Trophoblast cell (in vitro differentiated cells and primary cell): ENCODE measurements around the gene TBC1D13.

Experiments
- DNase-seq, 2 donors: peaks; one replicate each; pipeline ENCODE4 v3.0.0-alpha.2; 2016
- H2AFZ ChIP-seq: 2 replicates; pipeline ENCODE4 v1.6.1; 2013; ENCODE audit warnings: low read length, moderate library complexity, mild to moderate bottlenecking; ENCODE audit not compliant: insufficient read depth, poor library complexity
- H2AK5ac ChIP-seq: 2 replicates; pipeline ENCODE4 v1.6.1; 2013; ENCODE audit warnings: mild to moderate bottlenecking, low read length
- H2BK120ac ChIP-seq: 2 replicates; pipeline ENCODE4 v1.6.1; 2013; ENCODE audit warnings: low read length, mild to moderate bottlenecking, moderate library complexity; ENCODE audit not compliant: insufficient read depth, poor library complexity
- H2BK12ac ChIP-seq: 2 replicates; pipeline ENCODE4 v1.6.1; 2013; ENCODE audit warnings: mild to moderate bottlenecking, low read length, moderate library complexity
- H2BK5ac ChIP-seq: 2 replicates; pipeline ENCODE4 v1.6.1; 2013; ENCODE audit warnings: low read length, low read depth, moderate library complexity, mild to moderate bottlenecking; ENCODE audit not compliant: poor library complexity
- H3K14ac ChIP-seq: 2 replicates; pipeline ENCODE4 v1.6.1; 2013; ENCODE audit warnings: mild to moderate bottlenecking, low read length
- H3K18ac ChIP-seq: 2 replicates; pipeline ENCODE4 v1.6.1; 2013; ENCODE audit warnings: mild to moderate bottlenecking, low read length
- H3K23ac ChIP-seq: 2 replicates; pipeline ENCODE4 v1.6.1; 2013; ENCODE audit warnings: low read length
- H3K27ac ChIP-seq: 2 replicates; pipeline ENCODE4 v1.5.1; 2013; ENCODE audit warnings: low read depth, mild to moderate bottlenecking, inconsistent platforms, low read length, moderate library complexity
- H3K27me3 ChIP-seq: 2 replicates; pipeline ENCODE4 v1.6.1; 2013; ENCODE audit warnings: inconsistent platforms, mild to moderate bottlenecking, low read length, moderate library complexity; ENCODE audit not compliant: insufficient read depth
- H3K36me3 ChIP-seq, 2 experiments: 1 replicate in 1 of 2; 2 replicates in 1 of 2; pipeline ENCODE4 v1.6.1; 2013; ENCODE audit warnings: low read length in 2 of 2, mild to moderate bottlenecking in 2 of 2, moderate library complexity in 1 of 2; ENCODE audit not compliant: insufficient read depth in 2 of 2, control insufficient read depth in 1 of 2
- H3K4ac ChIP-seq: 2 replicates; pipeline ENCODE4 v1.6.1; 2013; ENCODE audit warnings: low read depth, mild to moderate bottlenecking, low read length, moderate library complexity
- H3K4me1 ChIP-seq, 2 experiments: 1 replicate in 1 of 2; 2 replicates in 1 of 2; pipeline ENCODE4 v1.6.1; 2013; ENCODE audit warnings: low read length in 2 of 2, mild to moderate bottlenecking in 2 of 2, moderate library complexity in 1 of 2; ENCODE audit not compliant: insufficient read depth in 2 of 2, control insufficient read depth in 1 of 2
- H3K4me2 ChIP-seq: 2 replicates; pipeline ENCODE4 v1.6.1; 2013; ENCODE audit warnings: inconsistent platforms, mild to moderate bottlenecking, low read length, moderate library complexity
- H3K4me3 ChIP-seq: 2 replicates; pipeline ENCODE4 v1.5.1; 2013; ENCODE audit warnings: mild to moderate bottlenecking, low read depth, low read length, inconsistent platforms
- H3K79me1 ChIP-seq: one replicate; pipeline ENCODE4 v1.6.1; 2013; ENCODE audit warnings: low read length
- H3K79me2 ChIP-seq: 2 replicates; pipeline ENCODE4 v1.6.1; 2013; ENCODE audit warnings: low read length, mild to moderate bottlenecking; ENCODE audit not compliant: control insufficient read depth, insufficient read depth, poor library complexity
- H3K9ac ChIP-seq: 2 replicates; pipeline ENCODE4 v1.6.1; 2013; ENCODE audit warnings: mild to moderate bottlenecking, low read length
- H3K9me3 ChIP-seq: 2 replicates; pipeline ENCODE4 v1.6.1; 2013; ENCODE audit warnings: low read depth, mild to moderate bottlenecking, control low read depth, inconsistent platforms, low read length; ENCODE audit not compliant: insufficient read depth
- H4K12ac ChIP-seq: 2 replicates; pipeline ENCODE4 v1.6.1; 2013; ENCODE audit warnings: low read depth, mild to moderate bottlenecking, low read length, moderate library complexity
- H4K8ac ChIP-seq: 2 replicates; pipeline ENCODE4 v1.6.1; 2013; ENCODE audit warnings: low read depth, mild to moderate bottlenecking, low read length, moderate library complexity
- H4K91ac ChIP-seq: one replicate; pipeline ENCODE4 v1.6.1; 2013; ENCODE audit warnings: low read depth, mild to moderate bottlenecking, low read length, moderate library complexity
- WGBS: extraction: QIAGEN DNeasy Blood & Tissue Kit; methylation state at CpG from one replicate; pipeline ENCODE4 v1.1.7; 2013; ENCODE audit warnings: missing lambda C conversion rate; ENCODE audit not compliant: insufficient read length, insufficient coverage; ENCODE audit errors: extremely low coverage; 5-methylcytosine and 5-hydroxymethylcytosine counted together

The TBC1D13 gene

GRCh38 chr9:128787659-128788058 lies 606 bp downstream of the TBC1D13 start:
- H3K9me3 ChIP-seq = peaks cover 2% of the 10 kb centered on the region

DNA sequence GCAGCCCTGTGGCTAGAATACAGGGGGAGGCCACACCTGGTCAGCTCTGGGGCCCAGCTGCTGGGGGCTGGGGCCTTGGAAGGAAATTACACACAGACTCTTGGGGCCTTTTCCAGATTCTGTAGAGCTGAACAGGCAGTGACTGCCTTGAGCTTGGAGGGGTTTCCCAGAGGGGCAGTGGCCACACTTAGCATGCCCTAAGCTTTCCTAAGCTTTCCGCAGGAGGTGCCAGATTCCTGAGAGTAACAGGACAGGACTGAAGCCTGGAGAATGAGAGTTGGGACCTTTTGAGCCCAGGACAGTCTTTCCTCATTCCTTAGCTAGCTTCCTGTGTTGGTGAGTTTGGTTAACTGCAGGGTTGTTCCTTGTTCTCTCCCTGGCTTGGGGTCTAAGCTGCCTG lies 1.4 kb downstream of the TBC1D13 start:
- Histone ChIP-seq H2BK5ac (no peak overlapping the region), H2BK12ac (no peak overlapping the region), H2AK5ac (no peak overlapping the region), H3K14ac (no peak overlapping the region), H4K12ac (peak overlapping the region; percentile 81), H4K91ac (no peak overlapping the region), H3K27me3 (no peaks in the 10 kb centered on the region), H3K27ac (no peak overlapping the region), H3K9me3 (peaks cover 2% of the 10 kb centered on the region), H4K8ac (peak overlapping the region; percentile 34), H2BK120ac (no peak overlapping the region), H3K36me3 (peaks cover 31 to 34% of the 10 kb centered on the region in 2 experiments), H3K79me1 (peaks cover 4% of the 10 kb centered on the region), H3K9ac (peak overlapping the region; percentile 65), H3K4ac (peak overlapping the region; percentile 33), H3K4me2 (peak overlapping the region; percentile 80), H3K79me2 (peaks cover 3% of the 10 kb centered on the region), H2AFZ (peak overlapping the region; percentile 33), H3K23ac (no peak overlapping the region), H3K4me3 (no peak overlapping the region), H3K4me1 (peaks cover 5 to 8% of the 10 kb centered on the region in 2 experiments), H3K18ac (no peak overlapping the region)
- DNase-seq = no peak
- no CpG with 5 or more reads among the region's 1 CpG for WGBS

More at GRCh38 chr9:128787659-128788058, 606 bp downstream of the TBC1D13 start:
- Histone ChIP-seq H3K79me1 (peaks cover 4% of the 10 kb centered on the region), H3K4ac (peak overlapping the region; percentile 24), H4K12ac (no peak overlapping the region), H2BK12ac (no peak overlapping the region), H3K9ac (peak overlapping the region; percentile 83), H3K4me1 (peaks cover 8 to 9% of the 10 kb centered on the region in 2 experiments), H3K79me2 (peaks cover 3% of the 10 kb centered on the region), H2AFZ (peak overlapping the region; percentile 95), H3K14ac (no peak overlapping the region), H2AK5ac (no peak overlapping the region), H2BK120ac (no peak overlapping the region), H4K91ac (no peak overlapping the region), H3K4me3 (peak overlapping the region; percentile 91), H3K4me2 (peak overlapping the region; percentile 80), H3K36me3 (peaks cover 25 to 27% of the 10 kb centered on the region in 2 experiments), H2BK5ac (no peak overlapping the region), H3K27ac (no peak overlapping the region), H3K27me3 (no peaks in the 10 kb centered on the region), H3K18ac (no peak overlapping the region), H4K8ac (peak overlapping the region; percentile 3), H3K23ac (no peak overlapping the region)
- DNase-seq = peak in 1 of 2 donors; percentile 32
- WGBS = no CpG with 5 or more reads among the region's 7 CpGs

DNA sequence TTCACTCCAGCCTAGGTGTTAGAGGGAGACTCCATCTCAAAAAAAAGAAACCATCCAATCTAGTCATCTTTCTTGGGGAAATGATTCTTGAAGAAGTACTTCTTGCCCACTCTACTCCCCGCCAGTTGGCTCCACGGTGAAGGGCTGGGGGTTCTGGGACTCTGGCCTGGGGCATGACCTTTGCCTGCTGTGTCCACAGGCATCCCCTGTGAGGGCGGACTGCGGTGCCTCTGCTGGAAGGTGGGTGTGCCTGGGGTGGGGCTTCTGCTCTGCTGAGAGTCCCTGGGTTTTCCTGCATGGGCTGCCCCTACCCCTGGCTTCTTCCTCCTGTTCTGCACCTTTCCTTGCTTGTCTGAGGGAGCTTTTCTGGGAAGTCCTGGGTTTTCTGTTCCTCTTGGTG lies 3.5 kb downstream of the TBC1D13 start:
- H3K79me2 ChIP-seq = peaks cover 3% of the 10 kb centered on the region
- no peak overlapping the region for H2AK5ac ChIP-seq
- no peak overlapping the region for H3K27ac ChIP-seq
- no peak overlapping the region for H3K23ac ChIP-seq
- H4K91ac ChIP-seq = no peak overlapping the region
- no peak overlapping the region for H3K18ac ChIP-seq
- H3K4me1 ChIP-seq = peaks cover 5% of the 10 kb centered on the region in 2 experiments
- peaks cover 2% of the 10 kb centered on the region for H3K9me3 ChIP-seq
- no peaks in the 10 kb centered on the region for H3K27me3 ChIP-seq
- H4K8ac ChIP-seq = no peak overlapping the region
- no peak overlapping the region for H2AFZ ChIP-seq
- H3K79me1 ChIP-seq = peaks cover 4% of the 10 kb centered on the region
- no peak overlapping the region for H2BK120ac ChIP-seq
- H2BK12ac ChIP-seq = no peak overlapping the region
- no CpG with 5 or more reads among the region's 4 CpGs for WGBS
- H3K4me2 ChIP-seq = no peak overlapping the region
- no peak overlapping the region for H3K4ac ChIP-seq
- H3K36me3 ChIP-seq = peaks cover 41 to 46% of the 10 kb centered on the region in 2 experiments
- H3K9ac ChIP-seq = no peak overlapping the region
- H2BK5ac ChIP-seq = no peak overlapping the region
- no peak overlapping the region for H3K4me3 ChIP-seq
- no peak overlapping the region for H3K14ac ChIP-seq
- H4K12ac ChIP-seq = no peak overlapping the region
- no peak for DNase-seq

DNA sequence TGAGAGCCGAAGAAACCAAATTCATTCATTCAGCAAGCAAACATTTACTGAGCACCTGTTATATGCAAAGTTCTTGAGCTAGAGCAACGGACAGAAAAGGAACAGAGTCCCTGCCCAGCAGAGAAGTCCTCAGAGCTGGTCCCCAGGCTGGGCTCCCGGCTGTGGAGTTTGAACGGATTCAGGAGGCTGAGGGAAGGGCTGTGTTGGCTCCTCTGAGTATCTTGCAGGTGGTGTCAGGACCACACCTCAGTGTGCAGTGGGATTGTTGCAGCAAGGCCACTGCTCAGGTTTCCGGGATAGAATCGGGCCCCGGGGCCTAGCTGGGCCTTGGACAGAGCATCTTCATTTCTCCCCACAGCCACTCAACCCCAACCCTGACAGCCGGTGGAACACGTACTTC lies 5.1 kb downstream of the TBC1D13 start:
- Histone ChIP-seq H4K12ac (no peak overlapping the region), H2BK12ac (no peak overlapping the region), H2AK5ac (no peak overlapping the region), H3K4me2 (no peak overlapping the region), H2BK5ac (no peak overlapping the region), H2AFZ (no peak overlapping the region), H3K79me2 (peaks cover 3% of the 10 kb centered on the region), H4K8ac (no peak overlapping the region), H3K18ac (no peak overlapping the region), H3K9ac (no peak overlapping the region), H2BK120ac (no peak overlapping the region), H3K4me1 (peaks cover 5% of the 10 kb centered on the region in 2 experiments), H3K14ac (no peak overlapping the region), H3K4ac (no peak overlapping the region), H3K23ac (no peak overlapping the region), H3K4me3 (no peak overlapping the region), H3K27me3 (no peaks in the 10 kb centered on the region), H3K9me3 (peaks cover 2% of the 10 kb centered on the region), H3K79me1 (peaks cover 3% of the 10 kb centered on the region), H3K36me3 (peaks cover 47 to 51% of the 10 kb centered on the region in 2 experiments), H4K91ac (no peak overlapping the region), H3K27ac (no peak overlapping the region)
- DNase-seq = no peak
- WGBS = no CpG with 5 or more reads among the region's 9 CpGs
